Keratinocyte (primary cell): ENCODE results near the gene LSM11. TPM values are rescaled to one million over a fixed set of nuclear protein-coding genes. Genes with fewer than 3 reads are reported as not detected.

Experiments
- DNase-seq: peaks from one replicate; pipeline ENCODE4 v3.0.0-alpha.2; 2011; ENCODE audit warnings: low read depth, missing footprints, low spot score
- FAIRE-seq: peaks from 2 replicates; lab custom pipeline; 2011; peaks lifted over from hg19 to GRCh38; lab: Jason Lieb, UNC
- H2AFZ ChIP-seq: 2 replicates; pipeline ENCODE4 v1.6.0; 2012; ENCODE audit warnings: low read length, control low read depth, inconsistent platforms; ENCODE audit not compliant: control insufficient read depth
- H3K27ac ChIP-seq: 2 replicates; pipeline ENCODE4 v1.5.1; 2011; ENCODE audit warnings: low read length; ENCODE audit not compliant: control insufficient read depth, insufficient read depth
- H3K27me3 ChIP-seq: 3 replicates; pipeline ENCODE4 v1.6.0; 2011; ENCODE audit warnings: low read length; ENCODE audit not compliant: control insufficient read depth, insufficient read depth; ENCODE audit errors: extremely low read depth
- H3K36me3 ChIP-seq, 2 experiments: 2 replicates in 1 of 2; 3 replicates in 1 of 2; pipeline ENCODE4 v1.5.1; 2011; ENCODE audit warnings: low read length in 2 of 2, mild to moderate bottlenecking in 1 of 2; ENCODE audit not compliant: control insufficient read depth in 2 of 2, insufficient read depth in 2 of 2; ENCODE audit errors: extremely low read depth in 1 of 2
- H3K4me1 ChIP-seq: 3 replicates; pipeline ENCODE4 v1.5.1; 2011; ENCODE audit warnings: low read length; ENCODE audit not compliant: control insufficient read depth, insufficient read depth; ENCODE audit errors: extremely low read depth
- H3K4me2 ChIP-seq: 3 replicates; pipeline ENCODE4 v1.6.0; 2011; ENCODE audit warnings: low read depth, low read length; ENCODE audit not compliant: control insufficient read depth, insufficient read depth; ENCODE audit errors: extremely low read depth
- H3K4me3 ChIP-seq, 3 experiments: fragments of 200-600 bp in 1 of 3; sonication (generic) in 1 of 3; 2 replicates in 2 of 3; 3 replicates in 1 of 3; pipeline ENCODE4 v1.5.1; 2011 to 2016; ENCODE audit warnings: low read length in 3 of 3, mild to moderate bottlenecking in 3 of 3, control low read depth in 2 of 3, inconsistent platforms in 1 of 3, low read depth in 1 of 3, mixed read lengths in 1 of 3, mixed run types in 1 of 3, moderate library complexity in 1 of 3; ENCODE audit not compliant: control insufficient read depth in 2 of 3, insufficient read depth in 2 of 3; ENCODE audit errors: extremely low read depth in 1 of 3
- H3K79me2 ChIP-seq: 2 replicates; pipeline ENCODE4 v1.6.0; 2012; ENCODE audit warnings: low read length; ENCODE audit not compliant: control insufficient read depth, insufficient read depth
- H3K9ac ChIP-seq: 3 replicates; pipeline ENCODE4 v1.6.0; 2011; ENCODE audit warnings: low read length; ENCODE audit not compliant: control insufficient read depth, insufficient read depth; ENCODE audit errors: extremely low read depth
- H3K9me1 ChIP-seq: 3 replicates; pipeline ENCODE4 v1.6.0; 2011; ENCODE audit warnings: low read length; ENCODE audit not compliant: control insufficient read depth, insufficient read depth; ENCODE audit errors: extremely low read depth
- H3K9me3 ChIP-seq: 2 replicates; pipeline ENCODE4 v1.5.1; 2012; ENCODE audit warnings: low read depth, low read length; ENCODE audit not compliant: control insufficient read depth
- H4K20me1 ChIP-seq: 3 replicates; pipeline ENCODE4 v1.6.0; 2011; ENCODE audit warnings: low read length; ENCODE audit not compliant: control insufficient read depth, insufficient read depth; ENCODE audit errors: extremely low read depth
- EZH2 ChIP-seq: IDR thresholded peaks from one replicate; pipeline ENCODE4 v1.6.1; 2012; ENCODE audit warnings: inconsistent platforms, mild to moderate bottlenecking, low read length, moderate library complexity
- dilution Hi-C: fragments of 300-500 bp; cut with MboI; formaldehyde crosslinking; loops from one replicate; pipeline ENCODE4 v1.7.0; 2020; ENCODE audit warnings: low sequenced_read_pairs; ENCODE audit not compliant: extremely low pct_ligation_motif_present
- polyA plus RNA-seq, 5 experiments: library from polyadenylated mRNA; depleted of rRNA in 3 of 5; stranded (reverse) in 3 of 5; stranded (forward) in 1 of 5; unstranded in 1 of 5; fragments of >200 nt; gene quantifications; 1 replicate in 1 of 5; 2 replicates in 3 of 5; 3 replicates in 1 of 5; pipeline versions ENCODE4 v1.2.1 to v1.2.3, GENCODE V29; 2011 to 2012; ENCODE audit warnings: missing spikeins in 2 of 5, low read depth in 1 of 5, low replicate concordance in 1 of 5
- TF ChIP-seq, protein P1 (sequence below), 3 experiments: IDR thresholded peaks in 1 of 3; conservative IDR thresholded peaks in 1 of 3; optimal IDR thresholded peaks in 1 of 3; 2 replicates in 2 of 3; 3 replicates in 1 of 3; pipeline versions ENCODE3 to v1.5.1; 2011; ENCODE audit warnings: low read length in 3 of 3, mild to moderate bottlenecking in 3 of 3, moderate library complexity in 2 of 3, control low read depth in 1 of 3, inconsistent platforms in 1 of 3; ENCODE audit not compliant: insufficient read depth in 2 of 3; ENCODE audit errors: extremely low read depth in 1 of 3

The LSM11 gene
- polyA plus RNA-seq, 1 donor (not counting 4 experiments of a cell fraction or from before 2014, with no cell fraction given), result 2.7 TPM

DNA sequence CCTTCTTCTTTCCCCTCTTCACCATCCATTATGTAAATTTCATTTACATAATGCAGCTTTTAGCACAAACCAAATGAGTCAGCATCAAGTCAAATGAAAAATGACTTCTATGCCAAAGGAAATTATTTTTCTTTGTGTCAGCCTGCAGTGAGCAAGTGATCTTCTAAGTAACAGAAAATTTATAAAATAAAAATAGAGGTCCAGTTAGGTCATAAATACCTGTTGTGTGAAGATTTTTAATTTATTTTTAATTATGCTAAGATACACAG, 29.0 kb upstream of the LSM11 start:
- no peaks in the 10 kb centered on the region for H4K20me1 ChIP-seq
- H3K79me2 ChIP-seq, result no peaks in the 10 kb centered on the region
- no peak overlapping the region for H3K4me3 ChIP-seq
- dilution Hi-C loops, result no loop called here
- no peaks in the 10 kb centered on the region for H3K9me3 ChIP-seq
- H3K27me3 ChIP-seq, result no peaks in the 10 kb centered on the region
- H2AFZ ChIP-seq, result no peak overlapping the region
- no peaks in the 10 kb centered on the region for H3K9me1 ChIP-seq
- TF ChIP-seq EZH2, result no peak
- TF ChIP-seq, protein P1, sequence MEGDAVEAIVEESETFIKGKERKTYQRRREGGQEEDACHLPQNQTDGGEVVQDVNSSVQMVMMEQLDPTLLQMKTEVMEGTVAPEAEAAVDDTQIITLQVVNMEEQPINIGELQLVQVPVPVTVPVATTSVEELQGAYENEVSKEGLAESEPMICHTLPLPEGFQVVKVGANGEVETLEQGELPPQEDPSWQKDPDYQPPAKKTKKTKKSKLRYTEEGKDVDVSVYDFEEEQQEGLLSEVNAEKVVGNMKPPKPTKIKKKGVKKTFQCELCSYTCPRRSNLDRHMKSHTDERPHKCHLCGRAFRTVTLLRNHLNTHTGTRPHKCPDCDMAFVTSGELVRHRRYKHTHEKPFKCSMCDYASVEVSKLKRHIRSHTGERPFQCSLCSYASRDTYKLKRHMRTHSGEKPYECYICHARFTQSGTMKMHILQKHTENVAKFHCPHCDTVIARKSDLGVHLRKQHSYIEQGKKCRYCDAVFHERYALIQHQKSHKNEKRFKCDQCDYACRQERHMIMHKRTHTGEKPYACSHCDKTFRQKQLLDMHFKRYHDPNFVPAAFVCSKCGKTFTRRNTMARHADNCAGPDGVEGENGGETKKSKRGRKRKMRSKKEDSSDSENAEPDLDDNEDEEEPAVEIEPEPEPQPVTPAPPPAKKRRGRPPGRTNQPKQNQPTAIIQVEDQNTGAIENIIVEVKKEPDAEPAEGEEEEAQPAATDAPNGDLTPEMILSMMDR (optimal IDR thresholded peaks at IDR 0.05 in 1 of 3, IDR thresholded peaks at IDR 0.05 in 1 of 3, conservative IDR thresholded peaks at IDR 0.05 in 1 of 3; ENCODE audit: extremely low read depth in 1 of 3, insufficient read depth in 2 of 3, low read length in 3 of 3), result no peak
- DNase-seq (no peak), FAIRE-seq (no peak)
- H3K36me3 ChIP-seq, result no peaks in the 10 kb centered on the region
- no peak overlapping the region for H3K4me2 ChIP-seq
- H3K27ac ChIP-seq, result no peak overlapping the region
- no peaks in the 10 kb centered on the region for H3K4me1 ChIP-seq
- no peak overlapping the region for H3K9ac ChIP-seq

DNA sequence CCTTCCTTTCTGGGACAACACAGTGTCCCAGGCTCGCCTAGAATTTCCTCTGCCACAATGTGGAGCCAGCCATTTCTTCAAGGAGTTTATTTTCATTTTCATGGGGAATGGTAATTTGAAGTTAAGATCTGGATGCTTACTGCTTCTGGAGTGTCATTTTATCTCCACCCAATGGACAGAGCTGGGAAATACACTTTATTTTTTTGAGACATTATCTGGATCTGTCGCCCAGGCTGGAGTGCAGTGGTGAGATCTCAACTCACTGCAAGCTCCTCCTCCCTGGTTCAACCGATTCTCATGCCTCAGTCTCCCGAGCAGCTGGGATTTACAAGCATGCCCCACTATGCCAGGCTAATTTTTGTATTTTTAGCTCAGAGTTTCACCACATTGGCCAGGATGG, 25.0 kb upstream of the LSM11 start:
- H3K79me2 ChIP-seq, result no peaks in the 10 kb centered on the region
- no peak overlapping the region for H3K9ac ChIP-seq
- H3K36me3 ChIP-seq, result no peaks in the 10 kb centered on the region
- no peak for FAIRE-seq
- no peak overlapping the region for H3K4me2 ChIP-seq
- no peaks in the 10 kb centered on the region for H3K4me1 ChIP-seq
- H3K9me3 ChIP-seq, result no peaks in the 10 kb centered on the region
- H3K9me1 ChIP-seq, result no peaks in the 10 kb centered on the region
- dilution Hi-C loops, result no loop called here
- H3K4me3 ChIP-seq, result no peak overlapping the region
- TF ChIP-seq EZH2, result no peak
- TF ChIP-seq, protein P1 (optimal IDR thresholded peaks at IDR 0.05 in 1 of 3, IDR thresholded peaks at IDR 0.05 in 1 of 3, conservative IDR thresholded peaks at IDR 0.05 in 1 of 3; ENCODE audit: extremely low read depth in 1 of 3, insufficient read depth in 2 of 3, low read length in 3 of 3), result peak; percentile 23 to 50 (median 43)
- H3K27me3 ChIP-seq, result no peaks in the 10 kb centered on the region
- H3K27ac ChIP-seq, result no peak overlapping the region
- H4K20me1 ChIP-seq, result no peaks in the 10 kb centered on the region
- no peak overlapping the region for H2AFZ ChIP-seq
- DNase-seq, result no peak
